Testis (tissue), 3 donors: ENCODE results near the gene BCO2. TPM values are rescaled to one million over a fixed set of nuclear protein-coding genes. Genes with fewer than 3 reads are reported as not detected.

Source experiments
- DNase-seq: peaks from one replicate; pipeline ENCODE4 v3.0.0-alpha.2; 2019
- H3K27ac ChIP-seq, 2 donors: fragments of 200-600 bp; sonication (generic); one replicate each; pipeline ENCODE4 v1.5.1; 2019
- H3K27me3 ChIP-seq: fragments of 200-600 bp; sonication (generic); one replicate; pipeline ENCODE4 v1.5.1; 2019
- H3K36me3 ChIP-seq: fragments of 200-600 bp; sonication (generic); one replicate; pipeline ENCODE4 v1.5.1; 2017; ENCODE audit warnings: low read depth; ENCODE audit errors: missing control alignments
- H3K4me1 ChIP-seq: fragments of 200-600 bp; sonication (generic); one replicate; pipeline ENCODE4 v1.5.1; 2019
- H3K4me3 ChIP-seq, 2 donors: fragments of 200-600 bp; sonication (generic); one replicate each; pipeline ENCODE4 v1.5.1; 2017 to 2019
- H3K9me3 ChIP-seq: fragments of 200-600 bp; sonication (generic); one replicate; pipeline ENCODE4 v1.5.1; 2017
- CTCF ChIP-seq, 3 experiments: fragments of 450-650 bp in 2 of 3; fragments of 200-600 bp in 1 of 3; sonication (generic) in 1 of 3; IDR thresholded peaks; one replicate each; pipeline ENCODE4 v1.5.1; 2016 to 2019; ENCODE audit warnings: antibody characterized with exemption in 3 of 3, mild to moderate bottlenecking in 2 of 3, moderate library complexity in 1 of 3
- POLR2A ChIP-seq: fragments of 450-650 bp; IDR thresholded peaks from one replicate; pipeline ENCODE4 v1.6.1; 2017; ENCODE audit warnings: antibody characterized with exemption, mild to moderate bottlenecking, moderate library complexity
- WGBS, 2 donors: methylation state at CpG; one replicate each; pipeline ENCODE4 v1.1.5; 2018; 5-methylcytosine and 5-hydroxymethylcytosine counted together
- intact Hi-C: fragments of 100-400 bp; cut with DNase I; formaldehyde crosslinking; loops from one replicate; pipeline ENCODE4 v1.15.1; 2023; ENCODE audit warnings: low total_unique reads
- polyA plus RNA-seq: library from polyadenylated mRNA; stranded (reverse); fragments of 350-450 nt; fragmentation: Illumina TruSeq; extraction: RNeasy Lipid Tissue Mini Kit (QIAGEN cat#74804); gene quantifications from one replicate; pipeline ENCODE4 v1.2.3, GENCODE V29; 2014; ENCODE audit warnings: low read depth, low replicate concordance; ENCODE audit not compliant: insufficient read depth
- total RNA-seq, 2 donors: library from RNA; depleted of rRNA; stranded (reverse); fragments of >200 nt; gene quantifications; one replicate each; pipeline ENCODE4 v1.2.3, GENCODE V29; 2016

Gene BCO2
- total and polyA plus RNA-seq, 3 donors from 2014 or later, result 10.2 to 11.0 (median 10.4) TPM

- 81 to 88% methylated on average over 6 of the region's 6 CpGs for WGBS, 2 donors
- H3K4me1 ChIP-seq, result peaks cover 2% of the 10 kb centered on the region
- no peak for TF ChIP-seq POLR2A
- no peak for TF ChIP-seq CTCF (IDR thresholded peaks at IDR 0.05)
- H3K9me3 ChIP-seq, result no peaks in the 10 kb centered on the region
- H3K4me3 ChIP-seq, result no peak overlapping the region
- intact Hi-C loops, result no loop called here
- DNase-seq, result no peak
- H3K36me3 ChIP-seq, result no peaks in the 10 kb centered on the region
- no peak overlapping the region for H3K27ac ChIP-seq
- H3K27me3 ChIP-seq, result no peaks in the 10 kb centered on the region
Measured at GRCh38 chr11:112162761-112163546, 12.4 kb upstream of the BCO2 start.

GRCh38 chr11:112163875-112164685 is 11.2 kb upstream of the BCO2 start, which contains the start of gene IL18:
TSS of gene IL18 (minus strand) at chr11:112164094. CDS start at chr11:112155053, 9,041 bp downstream.
- H3K9me3 ChIP-seq, result no peaks in the 10 kb centered on the region
- H3K4me3 ChIP-seq, result no peak within 1 kb of the TSS
- 67 to 71% methylated on average over 12 of the region's 12 CpGs for WGBS, 2 donors
- H3K27me3 ChIP-seq, result no peaks in the 10 kb centered on the region
- TF ChIP-seq POLR2A, result no peak
- H3K36me3 ChIP-seq, result no peaks in the 10 kb centered on the region
- peak; percentile 27 for DNase-seq
- no peak within 1 kb of the TSS for H3K27ac ChIP-seq
- H3K4me1 ChIP-seq, result no peaks in the 10 kb centered on the region
- intact Hi-C loops, result no loop called here

- Histone ChIP-seq H3K36me3 (no peaks in the 10 kb centered on the region), H3K27ac (no peak overlapping the region), H3K9me3 (no peaks in the 10 kb centered on the region), H3K27me3 (no peaks in the 10 kb centered on the region), H3K4me1 (no peaks in the 10 kb centered on the region), H3K4me3 (no peak overlapping the region)
- WGBS, 2 donors, result 34 to 37% methylated on average over 3 of the region's 3 CpGs
- intact Hi-C loops, result no loop called here
- TF ChIP-seq CTCF (IDR thresholded peaks at IDR 0.05) (no peak), POLR2A (no peak)
- DNase-seq, result no peak
Measured at GRCh38 chr11:112165049-112165448, 10.3 kb upstream of the BCO2 start.

- H3K27ac ChIP-seq, result peak overlapping the region; percentile 20 to 53
- DNase-seq, result no peak
- intact Hi-C loops, result no loop called here
- H3K4me3 ChIP-seq, result peak overlapping the region; percentile 40
- WGBS, 2 donors, result 65 to 67% methylated on average over 8 of the region's 8 CpGs
- H3K9me3 ChIP-seq, result no peaks in the 10 kb centered on the region
- H3K36me3 ChIP-seq, result no peaks in the 10 kb centered on the region
- H3K27me3 ChIP-seq, result no peaks in the 10 kb centered on the region
- H3K4me1 ChIP-seq, result no peaks in the 10 kb centered on the region
- TF ChIP-seq POLR2A, result no peak
- TF ChIP-seq CTCF (IDR thresholded peaks at IDR 0.05), result no peak
Measured at GRCh38 chr11:112166562-112166961, 8.8 kb upstream of the BCO2 start.

- intact Hi-C loops, result no loop called here
- 72 to 76% methylated on average over 16 to 25 of the region's 25 CpGs for WGBS, 2 donors
- H3K36me3 ChIP-seq, result no peaks in the 10 kb centered on the region
- peak within 1 kb of the TSS; percentile 40 for H3K4me3 ChIP-seq
- TF ChIP-seq CTCF (IDR thresholded peaks at IDR 0.05) (no peak), POLR2A (no peak)
- no peaks in the 10 kb centered on the region for H3K27me3 ChIP-seq
- H3K27ac ChIP-seq, result peak within 1 kb of the TSS; percentile 20 to 53
- H3K9me3 ChIP-seq, result no peaks in the 10 kb centered on the region
- peak; percentile 46 for DNase-seq
- H3K4me1 ChIP-seq, result no peaks in the 10 kb centered on the region
Measured at GRCh38 chr11:112167145-112167544, 8.2 kb upstream of the BCO2 start, which contains the start of gene TEX12. TSS of gene TEX12 (plus strand) at chr11:112167372. CDS start at chr11:112169269, 1,897 bp downstream.
